Kidney epithelial cell (primary cell): Measurements from ENCODE around the gene DNAAF3. TPM values are rescaled to one million over a fixed set of nuclear protein-coding genes. Genes with fewer than 3 reads are reported as not detected.

ENCODE experiments used
- DNase-seq: peaks from one replicate; pipeline ENCODE4 v3.0.0-alpha.2; 2010; ENCODE audit warnings: low read depth
- H3K27me3 ChIP-seq: 2 replicates; pipeline ENCODE4 v1.6.0; 2011; ENCODE audit warnings: low read length; ENCODE audit not compliant: control insufficient read depth, insufficient read depth
- H3K36me3 ChIP-seq: 2 replicates; pipeline ENCODE4 v1.5.1; 2011; ENCODE audit warnings: low read length; ENCODE audit not compliant: control insufficient read depth, insufficient read depth
- H3K4me3 ChIP-seq: 2 replicates; pipeline ENCODE4 v1.5.1; 2011; ENCODE audit warnings: low read depth, mild to moderate bottlenecking, control low read depth, low read length
- CTCF ChIP-seq: IDR thresholded peaks from 2 replicates; pipeline ENCODE4 v1.5.1; 2011; ENCODE audit warnings: mild to moderate bottlenecking, moderate library complexity, low read length, control low read depth, inconsistent platforms; ENCODE audit not compliant: insufficient read depth, poor library complexity, severe bottlenecking
- total RNA-seq: library from RNA; depleted of rRNA; stranded (reverse); fragments of >200 nt; gene quantifications from 2 replicates; pipeline ENCODE4 v1.2.3, GENCODE V29; 2015

DNAAF3 gene
- total RNA-seq, 1 donor from 2014 or later: 1.3 TPM

DNA sequence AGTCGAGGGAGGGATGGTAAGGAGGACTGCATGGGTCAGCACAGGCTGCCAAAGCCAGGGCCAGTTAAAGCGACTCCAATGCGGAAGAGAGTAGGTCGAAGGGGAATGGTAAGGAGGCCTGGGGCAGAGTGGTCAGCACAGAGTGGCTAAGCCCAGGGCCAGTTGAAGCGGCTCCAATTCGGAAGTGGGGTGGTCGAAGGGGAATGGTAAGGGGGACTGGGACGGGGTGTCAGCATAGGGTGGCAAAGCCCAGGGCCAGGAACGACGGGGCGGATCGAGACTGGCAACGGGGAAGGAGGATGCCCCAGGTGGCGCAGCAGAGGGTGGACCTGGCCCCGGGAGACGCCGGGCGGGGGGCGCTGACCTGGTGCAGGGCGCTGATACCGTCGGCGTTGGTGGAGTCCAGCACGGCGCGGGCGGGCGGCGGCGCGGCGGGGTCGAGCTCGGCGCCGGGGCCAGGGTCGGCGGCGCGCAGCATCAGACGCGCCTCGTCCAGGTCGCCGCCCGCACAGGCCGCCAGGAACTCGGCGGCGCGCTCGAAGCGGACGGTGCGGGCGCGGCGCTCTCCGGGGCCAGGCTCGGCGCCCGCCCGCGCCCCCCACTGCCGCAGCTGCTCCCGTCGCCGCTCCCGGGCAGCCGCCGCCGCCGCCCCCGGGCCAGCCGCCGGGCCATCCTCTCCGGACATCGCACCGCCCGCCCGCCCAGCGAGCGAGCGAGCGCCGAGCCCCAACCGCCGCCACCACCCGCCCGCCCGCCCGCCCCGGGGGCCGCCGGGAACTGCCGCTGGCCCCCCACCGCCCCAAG is 49.4 kb downstream of the DNAAF3 start, which contains the start of gene PPP1R12C:
PPP1R12C (minus strand) TSS at position 779 of the 804 bp plus-strand sequence; CDS start at position 685, 94 bp downstream.
- peak within 1 kb of the TSS; percentile 91 for H3K4me3 ChIP-seq

GRCh38 chr19:55116232-55116858 is 50.1 kb downstream of the DNAAF3 start:
- no peak for TF ChIP-seq CTCF
- H3K36me3 ChIP-seq: no peaks in the 10 kb centered on the region

More for the DNA sequence above, 49.4 kb downstream of the DNAAF3 start, which contains the start of gene PPP1R12C:
- H3K27me3 ChIP-seq: no peaks in the 10 kb centered on the region
- no peaks in the 10 kb centered on the region for H3K36me3 ChIP-seq
- DNase-seq: no peak
- TF ChIP-seq CTCF: no peak

DNA sequence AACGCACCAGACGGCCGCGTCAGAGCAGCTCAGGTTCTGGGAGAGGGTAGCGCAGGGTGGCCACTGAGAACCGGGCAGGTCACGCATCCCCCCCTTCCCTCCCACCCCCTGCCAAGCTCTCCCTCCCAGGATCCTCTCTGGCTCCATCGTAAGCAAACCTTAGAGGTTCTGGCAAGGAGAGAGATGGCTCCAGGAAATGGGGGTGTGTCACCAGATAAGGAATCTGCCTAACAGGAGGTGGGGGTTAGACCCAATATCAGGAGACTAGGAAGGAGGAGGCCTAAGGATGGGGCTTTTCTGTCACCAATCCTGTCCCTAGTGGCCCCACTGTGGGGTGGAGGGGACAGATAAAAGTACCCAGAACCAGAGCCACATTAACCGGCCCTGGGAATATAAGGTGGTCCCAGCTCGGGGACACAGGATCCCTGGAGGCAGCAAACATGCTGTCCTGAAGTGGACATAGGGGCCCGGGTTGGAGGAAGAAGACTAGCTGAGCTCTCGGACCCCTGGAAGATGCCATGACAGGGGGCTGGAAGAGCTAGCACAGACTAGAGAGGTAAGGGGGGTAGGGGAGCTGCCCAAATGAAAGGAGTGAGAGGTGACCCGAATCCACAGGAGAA is 50.9 kb downstream of the DNAAF3 start:
- Histone ChIP-seq H3K36me3 (no peaks in the 10 kb centered on the region), H3K27me3 (no peaks in the 10 kb centered on the region), H3K4me3 (peak overlapping the region; percentile 91)
- no peak for TF ChIP-seq CTCF
- no peak for DNase-seq

More at GRCh38 chr19:55116232-55116858, 50.1 kb downstream of the DNAAF3 start:
- no peaks in the 10 kb centered on the region for H3K27me3 ChIP-seq
- H3K4me3 ChIP-seq: peak overlapping the region; percentile 91
- no peak for DNase-seq

DNA sequence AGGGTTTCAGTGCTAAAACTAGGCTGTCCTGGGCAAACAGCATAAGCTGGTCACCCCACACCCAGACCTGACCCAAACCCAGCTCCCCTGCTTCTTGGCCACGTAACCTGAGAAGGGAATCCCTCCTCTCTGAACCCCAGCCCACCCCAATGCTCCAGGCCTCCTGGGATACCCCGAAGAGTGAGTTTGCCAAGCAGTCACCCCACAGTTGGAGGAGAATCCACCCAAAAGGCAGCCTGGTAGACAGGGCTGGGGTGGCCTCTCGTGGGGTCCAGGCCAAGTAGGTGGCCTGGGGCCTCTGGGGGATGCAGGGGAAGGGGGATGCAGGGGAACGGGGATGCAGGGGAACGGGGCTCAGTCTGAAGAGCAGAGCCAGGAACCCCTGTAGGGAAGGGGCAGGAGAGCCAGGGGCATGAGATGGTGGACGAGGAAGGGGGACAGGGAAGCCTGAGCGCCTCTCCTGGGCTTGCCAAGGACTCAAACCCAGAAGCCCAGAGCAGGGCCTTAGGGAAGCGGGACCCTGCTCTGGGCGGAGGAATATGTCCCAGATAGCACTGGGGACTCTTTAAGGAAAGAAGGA is 51.8 kb downstream of the DNAAF3 start:
- Histone ChIP-seq H3K36me3 (peaks cover 2% of the 10 kb centered on the region), H3K27me3 (no peaks in the 10 kb centered on the region), H3K4me3 (no peak overlapping the region)
- TF ChIP-seq CTCF: no peak
- DNase-seq: no peak

DNA sequence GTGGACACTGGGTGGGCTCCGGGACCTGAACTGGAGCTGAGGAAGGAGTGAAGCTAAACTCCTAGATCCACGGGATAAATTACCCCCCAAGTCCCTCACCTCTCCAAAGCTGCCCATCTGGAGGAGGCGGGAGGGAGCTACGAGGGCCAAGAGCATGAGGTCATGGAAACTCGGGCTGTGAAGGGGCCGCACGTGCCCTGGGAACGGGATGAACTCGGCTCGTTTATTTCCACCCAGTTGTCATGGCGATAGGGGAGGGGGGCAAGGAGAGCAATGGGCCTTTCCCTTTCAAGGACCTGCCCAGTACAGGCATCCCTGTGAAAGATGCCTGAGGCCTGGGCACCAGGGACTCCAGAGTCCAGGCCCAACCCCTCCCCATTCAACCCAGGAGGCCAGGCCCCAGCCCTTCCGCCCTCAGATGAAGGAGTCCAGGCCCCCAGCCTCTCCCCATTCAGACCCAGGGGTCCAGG is 52.8 kb downstream of the DNAAF3 start:
- no peak for TF ChIP-seq CTCF
- H3K36me3 ChIP-seq: peaks cover 2% of the 10 kb centered on the region

More for the DNA sequence above, 52.8 kb downstream of the DNAAF3 start:
- H3K27me3 ChIP-seq: no peaks in the 10 kb centered on the region
- H3K4me3 ChIP-seq: no peak overlapping the region
- peak; percentile 91 for DNase-seq
